GM18498 (cell line): ENCODE data around the gene EDN2.

ENCODE experiments used
- ATAC-seq: cut with Tn5 transposase; IDR thresholded peaks from one replicate; pipeline ENCODE4 v1.9.1; 2021; ENCODE audit warnings: mild to moderate bottlenecking, moderate library complexity; ENCODE audit not compliant: unreplicated experiment

EDN2 gene

DNA sequence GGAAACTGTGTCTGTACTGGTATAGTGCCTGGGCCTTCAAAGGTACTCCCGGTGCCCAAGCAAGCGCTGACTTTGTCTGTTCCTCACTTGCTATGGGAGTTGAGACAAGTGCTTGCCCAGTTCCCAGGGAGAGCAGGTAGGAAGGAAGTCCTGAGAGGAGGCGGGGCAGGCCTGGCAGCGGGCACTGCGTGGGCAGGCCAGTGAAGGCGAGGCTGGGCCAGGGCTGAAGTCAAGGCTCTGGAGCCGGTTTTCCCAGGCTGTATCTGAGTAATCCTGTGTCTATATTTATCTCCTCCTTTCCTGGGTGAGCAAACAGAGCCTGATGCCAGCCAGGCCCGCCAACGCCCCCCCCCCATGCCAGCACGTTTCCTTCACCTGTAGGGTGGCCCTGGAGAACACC, 15.9 kb upstream of the EDN2 start:
- no peak for ATAC-seq

- ATAC-seq: no peak
These were observed 15.1 kb upstream of the EDN2 start for GRCh38 chr1:41499591-41499990.

GRCh38 chr1:41498804-41499203, 14.3 kb upstream of the EDN2 start:
- no peak for ATAC-seq

DNA sequence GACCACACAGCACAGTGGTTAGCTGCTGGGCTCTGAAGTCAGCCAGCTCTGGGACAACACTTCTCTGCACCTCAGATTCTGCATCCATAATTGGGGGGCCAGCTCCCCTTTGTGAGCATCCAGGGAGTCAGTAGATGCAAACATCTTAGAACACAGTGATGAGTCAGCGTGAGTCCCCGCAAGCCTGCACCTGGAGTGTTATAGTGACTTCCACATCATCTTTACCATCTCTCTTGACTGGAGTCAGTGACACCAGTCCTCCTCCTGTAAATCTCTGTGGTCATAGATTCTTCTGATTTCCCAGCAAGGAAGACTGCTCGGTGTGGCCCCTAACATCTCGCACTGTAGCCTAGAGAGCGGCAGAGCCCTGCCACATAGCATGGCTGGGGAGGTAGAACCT, 13.9 kb upstream of the EDN2 start:
- ATAC-seq: no peak

- ATAC-seq: no peak
These were observed 13.1 kb upstream of the EDN2 start for GRCh38 chr1:41497461-41498030.

DNA sequence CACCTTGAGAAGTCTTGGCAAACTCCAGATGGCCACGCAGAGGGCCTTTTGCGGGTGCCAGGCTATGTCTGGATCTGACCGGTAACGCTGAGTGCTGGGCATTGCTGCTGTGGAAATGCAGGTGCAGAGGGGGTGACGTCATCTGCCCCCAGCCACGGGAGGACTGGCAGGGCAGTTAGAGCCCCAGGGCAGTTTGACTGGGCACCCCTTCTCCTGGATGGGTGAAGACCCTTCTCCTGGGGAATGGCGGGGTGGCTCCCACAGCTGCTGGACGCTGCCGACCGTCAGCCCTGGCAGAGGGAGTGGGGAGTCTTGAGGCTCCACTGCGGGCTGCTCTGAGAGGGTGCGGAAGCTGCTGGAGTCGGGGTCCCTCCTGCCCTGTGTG, 12.6 kb upstream of the EDN2 start:
- ATAC-seq: no peak

DNA sequence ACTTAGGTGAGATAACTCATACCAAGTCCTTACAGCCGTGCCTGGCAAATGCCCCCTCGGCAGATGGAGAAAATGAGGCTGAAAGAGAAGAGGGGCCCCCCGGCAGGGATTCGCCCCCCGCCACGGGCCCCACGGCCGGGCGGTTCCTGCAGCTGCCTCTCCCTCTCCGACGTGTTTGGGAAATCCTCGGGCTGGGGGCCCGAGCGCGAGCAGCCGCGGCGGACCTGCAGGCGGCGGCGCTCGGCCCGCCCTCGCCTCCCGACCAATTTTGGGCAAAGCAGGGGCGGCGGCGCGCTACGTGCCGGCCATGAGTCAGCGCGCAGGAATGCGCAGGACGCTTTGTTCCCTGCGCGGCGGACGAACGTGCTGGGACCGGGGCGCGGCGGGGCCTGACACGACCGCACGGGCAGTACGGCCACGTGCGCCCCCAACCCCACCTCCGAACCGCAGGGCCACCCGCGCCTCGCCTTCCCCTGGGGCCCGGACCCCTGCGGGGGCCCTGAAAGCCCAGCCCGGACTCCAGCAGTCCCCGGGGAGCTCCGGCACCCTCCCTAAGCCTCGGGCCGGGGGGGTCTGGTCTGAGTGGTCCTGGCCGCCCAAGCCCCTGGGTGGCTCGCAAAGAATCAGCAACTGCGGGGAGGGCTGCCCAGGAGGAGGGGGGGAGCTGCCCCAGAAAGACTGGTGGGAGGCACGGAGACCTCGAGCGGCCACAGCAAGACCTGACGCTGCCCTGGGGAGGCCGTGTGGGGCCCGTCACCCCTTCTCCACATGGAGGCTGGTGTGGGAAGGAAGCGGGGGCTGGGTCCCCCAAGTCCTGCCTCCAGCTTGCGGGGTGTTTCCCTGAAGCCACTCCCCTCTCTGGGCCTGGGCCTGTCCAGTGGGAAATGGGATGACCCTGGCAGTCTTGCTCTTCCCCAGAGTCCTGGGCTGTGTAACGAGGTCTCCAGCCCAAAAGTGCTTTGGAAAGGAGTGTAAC, 11.9 kb upstream of the EDN2 start:
- no peak for ATAC-seq

GRCh38 chr1:41495210-41495948, 10.9 kb upstream of the EDN2 start:
- no peak for ATAC-seq

GRCh38 chr1:41494351-41495209, 10.1 kb upstream of the EDN2 start:
- no peak for ATAC-seq

- ATAC-seq: no peak
These were observed 9.3 kb upstream of the EDN2 start for GRCh38 chr1:41493626-41494350.

DNA sequence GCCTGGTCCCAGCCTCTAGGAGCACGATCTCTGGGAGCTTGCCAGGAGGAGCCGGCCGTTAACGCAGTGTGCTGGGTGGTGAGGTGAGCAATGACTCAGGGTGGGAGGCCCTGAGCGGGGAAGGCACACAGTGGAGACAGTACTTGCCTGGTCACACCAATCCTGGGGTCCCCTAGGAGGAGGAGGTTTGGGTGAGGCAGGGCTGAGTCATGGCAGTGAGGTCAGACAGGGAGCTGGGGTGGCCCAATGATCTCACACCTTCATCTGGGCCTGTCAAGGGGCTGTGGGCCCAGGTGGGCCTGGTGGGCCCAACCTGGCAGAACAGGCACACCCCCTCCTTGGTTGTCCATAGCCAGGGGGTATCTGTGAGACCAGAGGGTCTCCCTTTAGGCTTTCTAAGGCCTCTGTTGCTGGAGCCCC, 8.6 kb upstream of the EDN2 start:
- no peak for ATAC-seq

GRCh38 chr1:41492341-41492848, 7.9 kb upstream of the EDN2 start:
- ATAC-seq: no peak

DNA sequence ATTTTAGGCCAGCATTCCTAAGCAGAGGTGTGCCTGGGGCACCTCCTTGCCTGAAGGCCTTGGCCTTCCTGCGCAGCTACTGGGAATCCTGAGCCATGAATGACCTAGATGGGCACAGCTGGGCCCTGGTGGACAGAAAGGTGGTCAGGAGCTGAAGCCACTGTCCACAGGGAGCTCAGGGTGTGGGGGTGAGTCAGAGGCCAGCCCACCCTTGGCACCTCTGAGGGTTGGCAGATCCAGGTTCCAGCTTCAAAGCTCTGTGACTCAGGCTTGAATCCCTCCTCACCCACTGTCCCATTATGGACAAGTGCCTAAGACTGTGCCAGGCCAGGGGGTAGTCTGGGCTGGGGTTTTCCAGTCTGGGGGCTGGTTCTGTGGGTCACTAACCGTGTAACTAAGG, 6.4 kb upstream of the EDN2 start:
- ATAC-seq: no peak

- no peak for ATAC-seq
These were observed 5.1 kb upstream of the EDN2 start for GRCh38 chr1:41489561-41489960.

DNA sequence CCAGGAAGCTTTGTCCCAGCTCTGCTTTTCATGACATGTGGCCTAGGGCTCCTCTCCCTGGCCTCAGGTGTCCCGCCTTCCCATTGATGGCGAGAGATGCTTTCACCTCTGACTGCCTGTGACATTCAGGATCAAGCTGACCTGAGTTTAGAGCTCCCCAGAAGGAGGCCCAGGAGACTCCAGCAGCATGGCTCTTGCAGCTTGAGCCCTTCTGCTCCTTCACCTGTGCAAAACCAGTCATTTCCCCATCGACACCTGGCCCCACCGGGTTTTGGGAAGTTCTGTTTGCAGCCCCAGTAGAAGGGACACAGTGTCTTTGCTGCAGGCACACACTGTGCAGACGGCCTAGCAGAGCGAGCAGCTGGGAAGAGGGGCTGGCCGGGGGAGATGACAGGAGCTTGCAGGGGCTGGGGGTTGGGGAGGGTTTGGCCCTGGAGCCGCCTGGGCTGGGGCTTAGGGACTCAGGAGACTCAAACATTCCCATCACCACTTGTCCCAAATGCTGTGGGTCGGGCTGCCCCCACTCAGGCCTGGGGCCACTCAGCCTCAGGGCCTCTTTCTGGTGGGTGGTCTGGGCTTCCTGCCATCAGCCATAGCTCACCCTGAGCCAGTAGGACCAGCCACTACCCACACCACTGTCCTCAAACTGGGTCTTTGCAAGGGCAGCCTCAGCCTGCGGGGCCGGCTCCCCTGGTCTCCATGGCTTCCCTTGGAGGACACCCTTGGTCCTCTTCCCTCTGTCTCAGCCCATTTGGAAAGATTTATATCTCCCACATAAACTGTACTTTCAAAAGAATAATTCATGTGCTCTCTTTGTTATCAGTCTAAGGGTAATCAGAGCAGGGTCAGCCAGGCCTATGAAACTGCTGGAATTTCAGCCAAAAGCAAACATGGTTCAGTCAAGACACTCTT, 3.8 kb upstream of the EDN2 start:
- no peak for ATAC-seq

- no peak for ATAC-seq
These were observed 2.9 kb upstream of the EDN2 start for GRCh38 chr1:41487126-41488039.

DNA sequence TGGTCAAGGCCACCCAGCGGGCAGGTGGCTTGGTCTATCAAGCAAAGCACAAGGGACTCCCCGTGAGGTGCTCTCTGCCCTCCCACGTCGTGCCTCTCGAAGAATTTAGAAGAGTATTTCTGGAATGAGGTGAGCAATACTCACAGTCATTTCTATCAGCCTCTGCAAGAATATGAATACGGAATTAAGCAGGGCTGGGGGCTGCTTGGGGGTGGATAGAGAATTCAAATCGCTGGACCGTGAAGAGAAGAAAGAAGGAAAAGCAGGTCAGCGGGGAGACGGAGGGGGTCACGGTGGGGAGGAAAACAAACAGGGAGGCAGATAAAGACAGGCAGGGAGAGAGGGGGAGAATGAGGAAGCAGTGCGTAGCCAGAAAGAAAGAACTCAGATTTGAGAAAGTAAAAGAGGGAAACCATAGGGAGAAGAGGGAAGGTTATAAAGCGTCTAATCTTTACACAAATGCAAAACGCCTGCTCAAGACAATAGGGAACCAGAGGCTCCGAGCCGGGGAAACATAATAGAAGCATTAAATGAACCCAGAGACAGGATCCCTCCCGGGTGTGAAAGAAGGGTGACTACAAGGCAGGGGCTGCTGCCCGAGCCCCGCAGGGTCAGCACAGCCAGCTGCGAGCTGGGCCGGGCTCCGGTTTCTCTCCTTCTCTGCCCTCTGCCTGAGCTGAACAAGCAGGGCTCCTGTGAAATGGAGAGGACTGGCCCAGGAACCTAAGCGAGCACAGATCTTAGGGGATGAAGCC, 2.1 kb upstream of the EDN2 start:
- ATAC-seq: no peak
